Tibial nerve (tissue), 4 donors: ENCODE results near the gene RAP1GAP2.

Experiments
- CTCF ChIP-seq, 5 experiments: fragments of 200-600 bp in 3 of 5; fragments of 450-650 bp in 2 of 5; sonication (generic) in 3 of 5; IDR thresholded peaks; one replicate each; pipeline ENCODE4 v1.5.1; 2016 to 2019; ENCODE audit warnings: antibody characterized with exemption in 5 of 5, mild to moderate bottlenecking in 3 of 5, moderate library complexity in 2 of 5
- EP300 ChIP-seq, 2 donors: sonication (generic); formaldehyde crosslinking; IDR thresholded peaks; one replicate each; pipeline ENCODE4 v1.6.1; 2017; ENCODE audit warnings: antibody characterized with exemption in 2 of 2, mild to moderate bottlenecking in 1 of 2
- POLR2A ChIP-seq, 2 donors: fragments of 450-650 bp; IDR thresholded peaks; one replicate each; pipeline ENCODE4 v1.6.1; 2017; ENCODE audit warnings: antibody characterized with exemption in 2 of 2, mild to moderate bottlenecking in 2 of 2, moderate library complexity in 2 of 2

- TF ChIP-seq POLR2A (IDR thresholded peaks at IDR 0.05) (no peak), CTCF (IDR thresholded peaks at IDR 0.05) (no peak), EP300 (IDR thresholded peaks at IDR 0.05) (no peak)
These were observed 215.7 kb downstream of the RAP1GAP2 start for GRCh38 chr17:3011891-3012290.
